Mucosa of gallbladder (tissue), 1 donor: Measurements from ENCODE around the gene GABBR2. TPM values are rescaled to one million over a fixed set of nuclear protein-coding genes. Genes with fewer than 3 reads are reported as not detected.

Experiments used
- DNase-seq: peaks from one replicate; pipeline ENCODE4 v3.0.0-alpha.2; 2020; ENCODE audit warnings: low spot score
- total RNA-seq: library from RNA; stranded (reverse); gene quantifications from one replicate; pipeline ENCODE4 v1.2.1, GENCODE V29; 2021
- donor health status: DM: no; HTN: no; CAD: no.

The GABBR2 gene
- total RNA-seq, 1 donor from 2014 or later: 0.29 TPM

DNA sequence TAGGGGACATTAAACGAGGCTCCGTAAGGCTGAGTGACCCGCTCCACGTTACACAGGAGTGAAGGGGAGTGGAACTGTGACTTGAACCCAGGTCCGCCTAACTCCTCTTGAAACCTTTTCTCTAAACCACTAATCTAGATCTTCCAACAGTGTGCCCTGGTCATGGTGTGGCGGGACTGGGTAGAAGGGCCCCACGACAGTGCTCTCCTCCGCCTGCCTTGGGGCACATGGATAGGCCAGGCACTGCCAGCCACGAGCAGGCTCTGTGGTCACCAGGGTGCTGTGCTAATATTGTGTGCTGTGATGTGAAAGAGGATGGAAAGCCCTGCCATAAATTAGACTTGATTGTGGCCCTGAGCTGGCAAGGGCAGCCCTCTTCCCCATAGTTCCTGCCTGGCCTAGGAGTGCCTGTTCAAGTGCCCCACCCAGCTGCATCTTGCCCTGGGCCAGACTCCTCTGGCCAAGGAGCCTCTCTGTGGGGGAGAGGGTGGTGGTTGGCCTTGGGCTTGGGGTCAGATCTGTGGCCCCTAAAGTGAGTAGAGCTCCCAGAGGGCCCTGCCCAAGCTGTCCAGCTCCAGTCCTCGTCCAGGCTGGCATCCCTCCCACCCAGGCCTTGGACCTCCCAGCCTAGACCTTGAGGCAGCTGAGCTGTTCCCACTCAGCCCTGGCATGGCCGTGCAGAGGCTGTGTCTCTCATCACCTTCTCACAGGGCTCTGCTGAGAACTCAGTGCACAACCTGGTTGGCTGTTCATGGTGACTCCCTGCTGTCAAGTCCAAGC lies 385.5 kb downstream of the GABBR2 start:
- DNase-seq: no peak

DNA sequence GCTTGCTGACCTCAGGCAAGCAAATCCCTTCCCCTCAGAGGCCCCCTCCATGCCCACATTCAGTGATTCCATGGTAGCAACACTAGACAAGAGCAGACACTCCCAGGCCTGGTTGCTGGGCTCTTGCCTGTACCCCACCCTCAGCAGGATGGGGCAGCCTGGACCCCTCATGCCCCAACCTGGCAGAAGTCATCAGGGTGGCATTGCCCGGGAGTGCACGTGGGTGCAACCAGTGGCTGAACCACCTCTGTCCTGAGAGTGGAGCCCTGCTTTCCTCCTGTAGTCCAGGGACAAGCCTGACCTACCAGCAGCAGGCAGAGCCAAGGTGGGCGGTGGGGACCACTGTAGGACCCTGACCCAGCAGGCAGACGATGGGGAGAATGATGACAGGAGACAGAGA lies 387.5 kb downstream of the GABBR2 start:
- DNase-seq: no peak

- no peak for DNase-seq
Observed at GRCh38 chr9:98318834-98319478, 389.8 kb downstream of the GABBR2 start.

DNA sequence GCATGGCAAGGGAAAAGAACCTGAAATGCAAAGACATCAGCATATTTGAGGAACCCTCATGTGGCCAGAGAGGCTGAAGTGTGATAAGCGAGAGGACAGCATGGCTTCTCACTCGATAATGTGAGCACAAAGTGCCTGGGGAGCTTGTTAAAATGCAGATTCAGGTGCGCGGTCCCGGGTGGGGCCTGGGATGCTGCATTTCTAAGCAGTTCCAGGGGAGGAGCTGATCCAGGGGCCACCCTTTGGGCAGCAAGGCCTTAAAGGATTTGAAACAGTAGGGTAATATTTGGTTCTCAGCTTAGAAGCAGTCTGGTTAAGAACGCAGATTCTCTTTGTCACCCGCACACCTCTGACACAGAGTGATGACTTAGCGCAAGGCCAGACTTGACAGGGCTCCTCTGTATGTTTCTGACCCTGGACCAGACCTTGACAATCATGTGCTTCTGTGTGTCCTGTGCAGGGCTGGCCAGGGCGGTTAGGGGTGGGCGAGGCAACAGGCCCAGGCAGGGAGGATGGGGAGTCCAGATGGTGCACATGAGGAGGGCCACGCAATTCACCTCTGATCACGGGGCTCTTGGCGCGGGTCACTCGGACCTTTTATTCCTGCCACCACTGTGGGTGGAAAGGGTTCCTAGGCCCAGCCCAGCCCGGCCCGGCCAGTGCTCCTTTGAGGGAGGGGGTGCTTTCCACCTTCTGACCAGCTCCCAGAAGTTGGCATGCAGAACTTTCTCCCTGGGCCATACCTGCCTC lies 390.5 kb downstream of the GABBR2 start:
- no peak for DNase-seq

GRCh38 chr9:98317134-98317857 lies 391.4 kb downstream of the GABBR2 start:
- DNase-seq: no peak

DNA sequence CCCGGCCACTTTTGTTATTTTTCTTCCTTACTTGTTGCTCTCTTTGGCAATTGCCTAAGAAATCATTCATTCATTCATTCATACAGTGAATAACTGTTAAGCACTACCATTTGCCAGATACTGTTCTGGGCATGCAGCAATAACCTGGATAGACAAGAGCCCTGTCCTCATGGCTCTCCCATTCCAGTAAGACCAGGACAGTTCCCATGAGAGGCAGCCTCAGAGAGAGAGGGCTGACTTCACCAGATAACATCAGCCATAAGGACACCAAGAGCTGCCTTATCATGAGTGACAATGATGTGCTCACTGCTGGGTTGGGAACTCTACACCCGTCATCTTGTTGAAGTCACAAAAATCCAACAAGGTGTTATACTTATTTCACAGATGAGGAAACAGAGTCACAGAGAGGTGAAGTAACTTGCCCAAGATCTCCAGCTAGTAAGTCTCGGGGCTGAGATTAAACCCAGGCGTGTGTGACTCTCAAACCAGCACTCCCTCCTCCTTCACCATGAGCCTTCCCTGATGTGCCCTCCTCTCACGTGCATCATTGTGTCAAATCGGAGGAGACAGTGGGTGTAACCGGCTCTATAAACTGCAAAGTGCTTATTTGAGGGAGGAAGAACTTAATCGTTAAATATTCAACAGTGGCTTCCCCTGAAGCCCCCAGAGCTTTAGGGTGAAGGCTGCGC lies 392.1 kb downstream of the GABBR2 start:
- DNase-seq: no peak

DNA sequence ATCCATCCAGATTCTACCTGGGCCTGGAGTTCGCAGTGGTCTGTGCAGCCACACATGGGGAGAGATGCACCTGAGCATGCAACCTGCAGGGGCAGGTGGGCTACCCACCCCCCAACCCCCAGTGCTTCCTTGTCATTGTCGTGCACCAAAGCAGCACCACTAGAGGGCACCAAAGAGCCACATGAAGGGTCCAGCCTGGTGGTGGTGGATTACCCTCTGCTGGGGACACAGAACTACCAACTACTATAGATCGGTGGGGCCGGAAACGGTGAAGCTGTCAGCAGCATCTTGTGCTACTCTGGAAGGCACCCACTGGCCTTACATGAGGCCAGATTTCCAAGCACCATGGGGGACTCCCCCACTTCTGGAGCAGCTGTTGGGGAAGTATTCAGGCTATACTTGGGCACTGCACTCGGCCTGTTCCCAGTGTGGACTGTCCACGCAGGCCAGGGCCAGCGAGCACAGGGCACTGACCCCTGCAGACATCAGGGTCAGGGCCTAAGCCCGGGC lies 393.1 kb downstream of the GABBR2 start:
- peak; percentile 80 for DNase-seq

DNA sequence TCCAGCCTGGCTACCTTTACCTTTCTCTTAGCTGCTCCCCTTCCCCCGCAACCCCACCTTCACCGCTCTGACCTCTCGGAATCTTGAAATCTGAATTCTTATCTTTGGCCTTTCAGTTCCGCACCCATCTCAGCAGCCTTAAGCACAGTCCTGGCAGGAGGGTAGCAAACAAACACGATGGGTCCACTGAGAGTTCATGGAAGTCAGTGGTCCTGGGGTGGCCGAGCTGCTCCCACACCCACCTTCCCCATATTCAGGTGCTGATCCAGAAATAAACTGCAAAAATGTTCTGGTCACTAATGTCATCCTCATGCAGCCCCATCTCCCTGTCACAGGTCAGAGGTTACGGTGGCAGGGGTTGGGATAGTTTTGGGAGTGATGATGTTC lies 393.7 kb downstream of the GABBR2 start:
- no peak for DNase-seq

DNA sequence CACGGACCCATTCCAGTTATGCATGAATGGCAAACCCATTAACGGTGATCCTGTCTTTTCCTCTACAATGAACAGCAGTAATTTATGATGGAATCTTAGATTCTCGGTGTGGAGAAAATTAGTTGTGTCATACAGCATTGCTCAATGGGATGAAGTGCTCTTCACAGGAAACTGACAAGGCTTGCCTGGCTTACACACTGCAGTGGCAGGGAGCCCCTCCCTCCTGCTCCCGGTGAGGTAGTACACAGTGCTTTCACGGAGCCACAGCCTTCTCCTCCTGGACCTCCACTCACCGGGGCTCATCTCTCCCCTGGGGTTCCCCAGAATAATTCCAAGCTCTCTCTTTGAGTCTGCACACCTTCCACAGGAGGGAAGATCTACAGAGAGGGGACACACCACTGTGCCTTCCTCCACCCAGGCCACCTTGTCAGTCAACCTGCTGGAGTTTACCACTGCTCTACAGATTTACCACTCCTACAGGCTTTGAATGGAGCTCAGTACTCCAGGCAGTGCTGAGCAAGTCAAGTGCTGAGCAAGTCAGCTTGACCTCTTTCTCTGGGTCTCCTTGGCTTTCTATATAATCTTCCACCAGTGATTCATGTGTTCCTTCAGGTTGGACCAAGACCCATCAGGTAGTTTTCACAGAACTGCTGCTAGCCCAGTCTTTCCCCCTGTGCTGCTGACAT lies 394.2 kb downstream of the GABBR2 start:
- DNase-seq: no peak

- DNase-seq: no peak
Observed at GRCh38 chr9:98312365-98312764, 396.4 kb downstream of the GABBR2 start.

DNA sequence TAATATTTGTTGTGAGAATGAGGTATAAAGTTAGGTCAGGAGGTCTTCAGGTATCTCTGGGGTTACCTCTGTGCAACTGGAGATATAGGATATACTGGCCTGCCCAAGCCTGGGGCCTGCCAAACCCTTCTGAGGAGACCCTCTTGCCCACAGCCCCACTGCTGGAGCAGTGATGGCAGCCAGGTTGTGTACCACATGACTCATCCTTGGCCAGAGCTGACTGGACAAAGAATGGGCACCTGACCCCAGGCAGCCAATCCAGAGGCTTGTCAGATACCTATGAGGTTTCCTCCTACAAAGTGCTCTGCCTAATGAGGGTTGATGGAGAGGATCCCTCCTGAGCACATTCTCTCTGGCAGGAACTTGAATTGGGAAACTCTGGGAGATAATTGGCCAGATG lies 397.2 kb downstream of the GABBR2 start:
- DNase-seq: no peak

DNA sequence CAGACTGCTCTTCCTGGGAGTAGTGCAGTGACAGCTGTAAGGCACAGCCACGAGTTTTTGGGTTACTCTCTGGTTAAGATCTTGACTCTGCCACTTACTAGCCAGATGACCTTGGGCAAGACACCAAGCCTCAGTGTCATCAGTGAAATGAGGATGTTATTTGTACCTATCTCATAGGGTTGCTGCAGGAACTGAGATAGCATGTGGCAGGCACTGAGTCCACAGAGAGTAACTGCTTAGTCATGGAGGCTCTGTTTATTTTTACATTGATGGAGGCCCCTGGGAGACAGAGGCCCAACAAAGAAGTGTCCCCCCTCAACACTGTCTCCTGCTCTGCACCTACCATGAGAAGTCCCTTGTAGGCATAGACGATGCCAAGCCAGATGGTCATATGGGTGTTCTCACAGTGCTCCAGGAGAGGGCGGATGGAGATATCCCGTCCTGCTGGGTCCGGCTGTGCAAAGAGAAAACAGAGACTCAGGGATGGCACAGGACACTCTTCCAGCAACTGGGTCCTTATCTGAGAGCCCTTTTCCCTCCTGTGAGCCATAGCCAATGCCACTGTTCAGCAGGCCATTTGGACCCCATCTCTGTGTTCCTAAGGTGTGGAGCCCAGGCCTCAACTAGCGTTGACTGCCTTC lies 397.9 kb downstream of the GABBR2 start:
- no peak for DNase-seq

- no peak for DNase-seq
Observed at GRCh38 chr9:98306384-98307145, 402.2 kb downstream of the GABBR2 start.

GRCh38 chr9:98304381-98304780 lies 404.4 kb downstream of the GABBR2 start:
- no peak for DNase-seq

- no peak for DNase-seq
Observed at GRCh38 chr9:98303633-98304125, 405.1 kb downstream of the GABBR2 start.

GRCh38 chr9:98302938-98303632 lies 405.6 kb downstream of the GABBR2 start:
- no peak for DNase-seq

GRCh38 chr9:98302150-98302549 lies 406.6 kb downstream of the GABBR2 start:
- no peak for DNase-seq

- DNase-seq: no peak
Observed at GRCh38 chr9:98300611-98301010, 408.1 kb downstream of the GABBR2 start.

DNA sequence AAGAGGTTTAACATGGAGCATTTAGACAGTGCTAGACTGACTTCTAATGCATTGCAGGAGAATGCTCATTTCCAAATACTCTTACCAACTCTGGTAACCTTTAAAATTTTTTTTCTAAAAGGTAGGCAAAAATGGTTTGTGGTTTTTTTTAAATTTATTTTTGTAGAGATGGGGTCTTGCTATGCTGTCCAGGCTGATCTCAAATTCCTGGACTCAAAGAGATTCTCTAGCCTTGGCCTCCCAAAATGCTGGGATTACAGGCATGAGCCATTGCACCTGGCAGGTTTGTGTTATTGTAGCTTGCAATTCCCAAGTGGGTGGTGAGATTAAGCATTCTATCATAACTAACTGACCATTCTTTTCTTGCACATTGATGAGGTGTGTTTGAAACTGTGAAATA lies 410.3 kb downstream of the GABBR2 start:
- DNase-seq: no peak
